GM18499 (cell line): Measurements from ENCODE around the gene ABCA2.

Source experiments
- ATAC-seq: cut with Tn5 transposase; IDR thresholded peaks from one replicate; pipeline ENCODE4 v1.9.1; 2021; ENCODE audit warnings: moderate number of reproducible peaks; ENCODE audit not compliant: insufficient read depth, unreplicated experiment

ABCA2 gene, protein sequence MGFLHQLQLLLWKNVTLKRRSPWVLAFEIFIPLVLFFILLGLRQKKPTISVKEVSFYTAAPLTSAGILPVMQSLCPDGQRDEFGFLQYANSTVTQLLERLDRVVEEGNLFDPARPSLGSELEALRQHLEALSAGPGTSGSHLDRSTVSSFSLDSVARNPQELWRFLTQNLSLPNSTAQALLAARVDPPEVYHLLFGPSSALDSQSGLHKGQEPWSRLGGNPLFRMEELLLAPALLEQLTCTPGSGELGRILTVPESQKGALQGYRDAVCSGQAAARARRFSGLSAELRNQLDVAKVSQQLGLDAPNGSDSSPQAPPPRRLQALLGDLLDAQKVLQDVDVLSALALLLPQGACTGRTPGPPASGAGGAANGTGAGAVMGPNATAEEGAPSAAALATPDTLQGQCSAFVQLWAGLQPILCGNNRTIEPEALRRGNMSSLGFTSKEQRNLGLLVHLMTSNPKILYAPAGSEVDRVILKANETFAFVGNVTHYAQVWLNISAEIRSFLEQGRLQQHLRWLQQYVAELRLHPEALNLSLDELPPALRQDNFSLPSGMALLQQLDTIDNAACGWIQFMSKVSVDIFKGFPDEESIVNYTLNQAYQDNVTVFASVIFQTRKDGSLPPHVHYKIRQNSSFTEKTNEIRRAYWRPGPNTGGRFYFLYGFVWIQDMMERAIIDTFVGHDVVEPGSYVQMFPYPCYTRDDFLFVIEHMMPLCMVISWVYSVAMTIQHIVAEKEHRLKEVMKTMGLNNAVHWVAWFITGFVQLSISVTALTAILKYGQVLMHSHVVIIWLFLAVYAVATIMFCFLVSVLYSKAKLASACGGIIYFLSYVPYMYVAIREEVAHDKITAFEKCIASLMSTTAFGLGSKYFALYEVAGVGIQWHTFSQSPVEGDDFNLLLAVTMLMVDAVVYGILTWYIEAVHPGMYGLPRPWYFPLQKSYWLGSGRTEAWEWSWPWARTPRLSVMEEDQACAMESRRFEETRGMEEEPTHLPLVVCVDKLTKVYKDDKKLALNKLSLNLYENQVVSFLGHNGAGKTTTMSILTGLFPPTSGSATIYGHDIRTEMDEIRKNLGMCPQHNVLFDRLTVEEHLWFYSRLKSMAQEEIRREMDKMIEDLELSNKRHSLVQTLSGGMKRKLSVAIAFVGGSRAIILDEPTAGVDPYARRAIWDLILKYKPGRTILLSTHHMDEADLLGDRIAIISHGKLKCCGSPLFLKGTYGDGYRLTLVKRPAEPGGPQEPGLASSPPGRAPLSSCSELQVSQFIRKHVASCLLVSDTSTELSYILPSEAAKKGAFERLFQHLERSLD (N-terminal part only)

DNA sequence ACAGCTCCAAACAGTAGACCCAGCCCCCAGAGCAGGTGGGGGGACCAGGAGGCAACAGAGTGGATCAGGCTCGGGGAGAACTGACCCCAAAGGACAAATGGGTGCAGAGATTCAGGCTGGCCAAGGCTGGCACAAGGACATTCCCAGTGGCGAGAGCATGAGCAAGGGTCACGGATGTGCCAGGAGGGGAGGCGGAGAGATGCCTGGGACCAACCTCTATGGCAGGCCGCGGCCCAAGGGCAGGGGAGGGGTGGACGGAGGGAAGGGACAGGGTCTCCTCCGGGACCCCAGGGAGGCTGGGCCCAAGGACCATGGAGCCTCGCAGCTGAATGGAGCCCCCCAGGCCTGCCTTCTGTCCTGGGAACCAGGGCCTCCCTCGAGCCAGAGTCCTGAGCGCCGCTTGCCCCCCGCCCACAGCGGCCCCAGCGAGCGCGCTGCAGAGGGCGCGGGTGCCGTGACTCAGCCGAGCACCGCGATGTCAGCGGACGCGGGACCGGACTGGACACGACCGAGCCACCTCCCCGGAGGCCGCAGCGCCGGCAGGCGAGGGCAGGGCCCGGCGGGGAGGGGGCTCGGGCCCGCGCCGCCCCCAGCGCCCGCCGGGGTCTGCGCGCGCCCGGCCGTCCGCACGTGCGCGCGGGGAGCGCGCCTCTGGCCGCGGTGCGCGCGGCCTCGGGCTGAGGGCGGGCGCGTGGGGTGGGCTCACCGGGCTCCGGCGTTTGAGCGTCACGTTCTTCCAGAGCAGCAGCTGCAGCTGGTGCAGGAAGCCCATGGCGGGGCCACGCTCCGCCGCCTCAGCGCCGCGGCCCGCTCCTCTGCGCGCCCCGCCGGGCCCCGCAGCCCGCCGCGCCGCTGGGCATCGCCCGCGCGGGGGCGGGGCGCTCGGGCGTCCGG lies at the start of gene ABCA2:
Gene ABCA2, minus strand, starts transcription at position 869 of the 894 bp plus-strand sequence. Its CDS starts 97 bp downstream, at position 772.
- ATAC-seq, result no peak

DNA sequence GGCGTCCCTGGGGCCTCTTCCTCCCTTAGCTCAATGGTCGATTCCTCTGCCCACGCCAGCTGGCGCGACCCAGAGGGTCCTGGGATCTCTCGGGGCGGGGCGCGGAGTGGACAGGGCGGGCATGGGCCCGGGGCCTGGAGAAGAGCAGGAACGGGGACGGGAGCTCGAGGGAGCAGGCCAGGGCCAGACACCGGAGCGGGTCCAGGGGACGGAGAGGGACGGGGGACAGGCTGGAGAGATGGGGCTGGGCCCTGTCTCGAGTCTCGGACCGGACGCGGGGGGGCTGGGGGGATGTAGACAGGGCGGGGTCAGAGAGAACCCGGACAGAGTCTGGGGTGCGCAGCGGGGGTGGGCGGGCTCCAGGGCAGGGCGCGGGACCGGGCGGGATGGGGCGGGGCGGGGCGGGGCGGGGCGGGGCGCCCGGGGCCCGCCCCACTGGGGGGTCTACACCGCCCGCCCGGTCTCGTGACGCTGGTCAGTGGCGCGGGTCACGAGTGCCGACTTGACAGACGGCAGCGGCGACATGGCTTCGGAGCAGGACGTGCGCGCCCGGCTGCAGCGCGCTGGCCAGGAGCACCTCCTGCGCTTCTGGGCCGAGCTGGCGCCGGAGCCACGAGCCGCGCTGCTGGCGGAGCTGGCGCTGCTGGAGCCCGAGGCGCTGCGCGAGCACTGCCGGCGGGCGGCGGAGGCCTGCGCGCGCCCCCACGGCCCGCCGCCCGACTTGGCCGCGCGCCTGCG lies 49.1 kb upstream of the ABCA2 start, which contains the start of gene UAP1L1:
Gene UAP1L1, plus strand, starts transcription at position 508 of the 738 bp plus-strand sequence. Its CDS starts 16 bp downstream, at position 524.
- no peak for ATAC-seq

DNA sequence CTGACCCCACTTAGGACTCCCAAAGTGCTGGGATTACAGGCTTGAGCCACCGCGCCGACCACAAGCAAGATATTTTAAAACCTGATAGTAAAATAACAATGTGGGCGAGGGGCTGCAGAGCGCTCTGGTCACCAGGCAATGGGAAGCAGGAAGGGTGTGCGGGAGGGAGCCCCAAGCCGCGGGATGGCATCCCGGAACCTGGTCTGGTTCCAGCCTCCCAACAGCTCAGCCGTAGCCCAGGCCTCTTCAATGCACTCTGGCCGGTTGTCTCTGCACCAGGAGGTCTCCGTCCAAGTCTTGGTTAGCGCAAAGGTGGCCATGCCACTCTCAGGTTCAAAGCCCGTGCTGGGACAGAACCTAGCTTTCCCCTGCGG lies 48.6 kb upstream of the ABCA2 start:
- ATAC-seq, result no peak

DNA sequence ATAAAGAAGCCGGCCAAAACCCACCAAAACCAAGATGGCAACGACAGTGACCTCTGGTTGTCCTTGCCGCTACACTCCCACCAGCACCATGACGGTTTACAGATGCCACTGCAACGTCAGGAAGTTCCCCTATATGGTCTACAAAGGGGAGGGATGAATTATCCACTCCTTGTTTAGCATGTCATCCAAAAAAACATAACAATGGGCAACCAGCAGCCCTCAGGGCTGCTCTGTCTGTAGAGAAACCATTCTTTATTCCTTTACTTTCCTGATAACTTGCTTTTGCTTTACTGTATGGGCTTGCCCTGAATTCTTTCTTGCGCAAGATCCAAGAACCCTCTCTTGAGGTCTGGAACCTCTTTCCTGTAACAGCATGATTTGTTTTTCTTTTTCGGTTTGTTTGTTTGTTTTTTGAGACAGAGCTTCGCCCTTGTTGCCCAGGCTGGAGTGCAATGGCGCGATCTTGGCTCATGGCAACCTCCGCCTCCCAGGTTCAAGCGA lies 47.3 kb upstream of the ABCA2 start:
- no peak for ATAC-seq

DNA sequence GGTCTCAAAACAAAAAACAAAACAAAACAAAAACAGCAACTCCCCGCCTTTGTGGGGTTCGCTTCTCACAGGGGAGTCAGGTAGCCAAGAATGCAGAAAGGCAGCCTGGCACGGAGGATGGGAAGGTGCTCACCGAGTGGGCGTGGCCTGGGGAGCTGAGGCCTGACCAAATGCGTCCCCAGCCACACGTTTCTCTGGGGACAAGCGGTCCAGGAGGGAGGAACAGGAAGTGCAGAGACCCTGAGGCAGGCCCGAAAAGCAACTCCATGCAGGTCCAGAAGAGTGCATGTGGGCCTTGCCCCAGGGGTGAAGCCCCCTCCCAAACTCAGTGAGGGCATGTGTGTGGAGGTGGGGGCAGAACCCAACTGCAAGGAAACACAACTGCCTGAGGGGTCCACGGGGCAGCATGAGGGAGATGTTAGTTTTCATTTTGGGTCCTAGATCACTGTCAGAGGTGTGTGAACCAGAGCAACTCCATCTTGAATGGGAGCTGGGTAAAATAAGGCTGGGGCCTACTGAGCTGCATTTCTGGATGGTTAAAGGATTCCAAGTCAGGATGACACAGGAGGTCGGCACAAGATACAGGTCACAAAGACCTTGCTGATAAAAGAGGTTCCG lies 46.7 kb upstream of the ABCA2 start:
- ATAC-seq, result no peak

DNA sequence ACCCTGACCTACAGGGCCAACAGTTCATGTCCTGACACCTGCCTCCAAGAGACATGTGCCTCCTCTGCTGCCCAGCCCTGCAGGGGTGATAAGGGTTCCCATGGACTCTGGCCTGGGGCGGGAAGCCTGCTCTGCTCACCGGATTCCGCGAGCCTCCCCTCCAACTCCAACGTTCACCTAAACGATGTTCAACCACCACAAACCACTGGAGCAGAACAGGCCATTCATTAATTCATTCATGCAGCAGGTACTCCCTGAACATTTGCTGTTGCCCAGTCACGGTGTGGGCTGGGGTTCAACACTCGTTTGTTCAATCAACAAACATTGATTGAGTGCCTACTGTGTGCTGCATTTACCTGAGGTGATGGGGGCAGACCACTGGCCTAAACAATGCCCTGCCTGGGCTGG lies 46.0 kb upstream of the ABCA2 start:
- ATAC-seq, result no peak

DNA sequence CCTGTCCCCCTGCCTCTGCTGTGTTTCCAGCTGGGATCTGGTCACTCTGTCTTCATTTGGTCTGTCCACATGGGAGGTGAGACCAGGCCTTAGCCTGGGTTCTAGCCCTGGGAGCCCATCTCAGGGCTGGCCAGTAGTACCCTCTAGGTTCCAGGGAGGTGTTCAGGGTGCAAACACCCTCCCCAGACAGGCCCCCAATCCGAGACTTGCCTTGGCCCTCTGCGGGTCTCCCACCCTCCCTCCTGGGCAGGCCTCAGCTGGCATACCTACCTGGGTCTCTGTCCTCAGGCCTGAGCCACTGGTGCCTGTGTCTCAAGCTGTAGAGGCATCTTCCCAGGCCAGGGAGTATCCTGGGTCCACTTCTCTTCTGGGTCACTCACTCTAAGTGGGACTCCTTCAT lies 43.2 kb upstream of the ABCA2 start:
- ATAC-seq, result no peak

DNA sequence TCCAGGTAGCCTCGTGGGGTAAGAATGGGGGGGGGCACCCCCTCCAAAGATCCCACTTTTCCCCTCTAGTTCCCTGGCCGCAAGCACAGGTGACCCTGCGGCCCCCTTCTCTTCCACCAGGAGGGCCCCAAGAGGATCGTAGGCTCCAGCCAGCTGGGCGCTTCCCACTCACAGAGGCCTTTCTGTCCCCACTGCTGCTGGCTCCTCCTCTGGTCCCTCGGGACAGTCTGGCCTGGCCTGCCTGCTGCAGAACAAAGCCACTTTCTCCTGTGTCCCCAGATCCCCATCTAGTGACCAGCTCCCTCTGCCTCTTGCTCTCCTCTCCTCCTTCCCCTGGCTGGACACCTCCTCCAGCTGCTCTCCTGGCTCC lies 42.9 kb upstream of the ABCA2 start:
- no peak for ATAC-seq

DNA sequence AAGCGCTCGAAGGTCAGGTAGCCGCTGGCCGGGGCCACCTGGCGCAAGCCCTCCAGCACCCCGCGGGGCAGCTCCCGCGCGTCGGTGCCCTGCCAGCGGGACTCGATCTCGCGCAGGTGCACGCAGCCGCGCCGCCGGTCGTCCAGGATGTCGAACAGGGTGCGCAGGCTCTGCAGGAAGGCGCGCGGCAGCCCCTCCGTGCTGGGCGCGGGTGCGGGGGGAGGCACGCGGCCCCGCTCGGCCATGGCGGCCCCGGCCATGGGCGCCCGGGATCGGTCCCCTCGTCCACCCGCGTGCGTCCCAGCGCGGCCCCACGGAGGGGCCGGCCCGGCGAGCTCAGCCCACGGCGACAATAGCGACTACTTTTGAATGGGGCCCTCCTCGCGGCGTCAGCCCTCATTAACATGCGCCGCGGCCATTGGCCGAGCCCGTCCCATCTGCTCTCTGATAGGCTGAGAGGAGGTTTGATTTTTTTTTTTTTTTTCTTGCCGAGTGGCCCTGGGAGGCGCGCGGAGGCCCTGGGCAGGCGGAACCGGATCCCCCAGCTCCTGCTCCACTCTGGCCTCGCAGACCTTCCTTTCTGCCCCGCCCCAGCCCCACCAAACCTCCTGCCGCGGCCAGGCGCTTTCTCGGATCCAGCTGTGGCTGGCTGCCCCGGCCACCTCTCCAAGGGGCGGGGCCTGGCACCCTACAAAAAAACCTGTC lies 42.3 kb upstream of the ABCA2 start, which contains the start of gene SAPCD2:
Gene SAPCD2, minus strand, starts transcription at position 357 of the 705 bp plus-strand sequence. Its CDS starts 97 bp downstream, at position 260.
- ATAC-seq, result peak; percentile 43

DNA sequence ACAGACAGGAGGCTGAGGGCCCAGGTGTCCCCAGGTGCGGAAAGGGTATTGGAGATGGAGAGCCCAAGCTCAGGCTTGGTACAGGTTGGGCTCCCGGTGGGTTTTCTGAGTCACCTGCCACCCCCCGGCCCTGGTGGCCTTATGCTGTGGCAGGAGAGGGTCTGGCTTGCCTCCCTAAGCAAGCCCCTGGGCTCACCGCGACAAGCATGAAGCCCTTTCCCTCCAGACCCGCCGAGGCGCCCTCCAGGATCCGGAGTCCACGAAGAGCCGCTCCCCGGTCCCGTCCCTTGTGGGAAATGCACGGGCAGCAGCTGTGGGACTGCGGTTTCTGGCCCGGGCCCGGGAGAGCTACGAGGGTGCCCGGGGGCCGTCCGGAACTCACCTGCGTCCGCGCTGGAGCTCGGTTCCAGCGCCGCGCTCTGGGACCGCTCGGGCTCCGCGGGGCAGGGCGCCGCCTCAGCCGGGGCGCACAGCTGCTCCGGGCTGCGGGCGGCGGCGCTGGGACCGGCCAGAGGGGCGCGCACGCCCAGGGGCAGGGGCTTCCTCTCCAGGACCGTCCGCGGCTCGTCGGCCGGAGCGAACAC lies 41.6 kb upstream of the ABCA2 start:
- no peak for ATAC-seq

DNA sequence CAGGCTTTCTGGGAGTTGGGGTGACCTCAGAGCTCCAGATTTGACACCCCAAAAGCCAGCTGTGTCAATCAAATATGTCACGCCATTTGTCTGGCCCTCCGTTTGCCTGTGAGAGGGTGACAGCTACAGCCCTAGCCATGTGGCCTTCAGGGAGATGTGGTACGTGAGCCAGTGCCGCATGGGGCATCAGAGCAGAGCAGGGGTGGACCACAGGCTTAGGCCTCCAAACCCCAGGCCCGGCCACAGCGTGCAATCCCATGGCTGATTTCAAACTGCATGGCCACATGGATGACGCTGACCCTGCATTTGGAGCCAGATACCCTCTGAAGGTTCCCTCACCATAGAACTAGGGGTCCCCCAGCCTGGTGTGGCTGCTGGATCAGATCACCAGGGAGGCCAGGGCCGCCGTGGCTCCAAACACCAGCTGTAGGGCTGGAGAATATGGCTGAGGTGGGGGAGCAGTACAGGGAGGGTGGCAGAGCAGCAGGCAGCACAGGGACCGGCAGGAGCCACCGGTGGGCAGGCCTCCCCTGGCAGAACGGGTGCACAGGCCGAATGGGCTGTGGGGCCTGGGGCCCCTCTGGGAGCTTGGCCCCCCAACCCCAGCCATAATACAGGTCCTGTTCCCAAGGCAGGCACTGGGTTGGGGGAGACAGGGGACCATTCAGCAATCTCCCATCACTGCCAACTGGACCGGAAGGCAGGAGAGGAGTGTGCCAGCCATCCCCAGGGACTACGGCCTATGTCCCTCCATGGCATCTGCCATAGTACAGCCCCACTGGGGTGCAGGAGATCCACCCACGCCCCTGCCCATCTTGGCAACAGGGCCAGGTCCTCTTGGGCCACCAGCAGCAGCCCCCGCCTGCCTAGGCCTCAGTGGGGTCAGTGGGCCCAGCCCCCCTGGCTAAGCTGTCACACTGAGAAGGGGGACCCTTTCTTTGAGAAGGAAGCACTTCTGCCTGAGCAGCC lies 40.8 kb upstream of the ABCA2 start:
- ATAC-seq, result no peak

DNA sequence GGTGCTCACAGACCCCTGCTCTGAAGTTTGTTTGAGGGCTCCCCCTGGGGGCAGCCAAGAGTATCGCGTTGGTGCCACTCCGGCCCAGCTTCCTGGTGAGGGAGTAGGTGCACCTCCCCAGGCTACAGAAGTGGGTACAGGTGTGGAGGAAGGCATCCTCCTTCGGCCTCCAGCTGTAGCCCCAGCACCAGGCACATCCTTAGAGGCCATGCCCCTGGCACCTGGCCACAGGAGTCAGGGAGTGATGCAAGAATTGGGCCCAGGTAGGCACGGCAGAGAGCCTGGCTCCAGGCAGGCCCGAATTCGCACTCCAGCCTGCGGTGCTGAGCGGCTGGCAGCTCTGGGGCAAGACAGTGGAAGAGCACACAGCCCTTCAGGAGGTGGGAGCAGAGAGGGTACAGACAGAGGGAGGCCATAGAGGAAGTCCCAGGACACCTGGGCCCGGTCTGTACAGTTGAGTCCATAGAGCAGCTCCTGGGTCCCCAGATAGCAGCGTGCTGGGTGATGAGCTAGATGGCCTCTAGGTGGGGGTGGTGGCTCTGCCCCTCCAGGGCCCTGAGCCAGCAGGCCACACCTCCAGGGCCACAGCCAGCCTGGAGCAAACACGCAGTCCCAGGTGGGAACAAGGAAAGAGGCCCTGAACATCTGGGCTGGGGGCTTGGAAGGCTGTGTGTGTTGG lies 40.0 kb upstream of the ABCA2 start:
- no peak for ATAC-seq

DNA sequence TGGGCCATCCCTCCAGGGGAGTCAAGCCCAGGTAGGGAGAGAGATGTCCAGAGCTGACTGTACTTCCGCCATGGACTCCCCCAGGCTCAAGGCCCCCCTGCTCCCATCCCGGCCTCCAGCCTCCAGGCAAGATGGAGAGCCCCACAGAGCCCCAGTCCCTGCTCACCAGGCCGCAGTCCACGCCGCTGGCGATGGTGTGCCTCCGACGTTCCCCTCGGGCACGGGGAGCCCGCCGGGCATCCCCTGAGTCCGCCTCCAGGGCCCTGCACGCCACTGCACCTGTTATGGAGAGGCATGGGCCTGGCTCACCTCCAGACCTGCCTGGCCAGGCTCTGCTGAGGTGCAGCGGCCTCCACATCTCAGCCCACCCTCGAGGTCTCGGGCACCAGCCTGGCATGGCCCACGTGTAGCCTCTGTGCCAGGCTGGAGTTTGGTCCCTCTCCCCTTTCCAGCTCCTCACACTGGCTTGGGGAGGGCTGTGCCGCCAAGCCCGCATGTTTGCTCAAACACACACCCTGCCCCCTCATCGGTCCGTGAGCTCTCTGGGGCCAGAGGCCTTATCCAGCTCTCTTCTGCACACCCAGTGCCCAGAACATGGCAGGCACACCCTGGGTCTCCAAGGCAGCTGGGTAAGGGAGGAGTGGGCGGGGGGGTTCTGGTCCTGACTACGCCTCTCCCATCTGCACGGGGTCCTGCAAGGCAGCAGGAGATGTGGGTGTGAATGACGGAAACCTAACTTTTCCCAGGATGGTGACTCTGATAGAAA lies 38.2 kb upstream of the ABCA2 start:
- no peak for ATAC-seq

DNA sequence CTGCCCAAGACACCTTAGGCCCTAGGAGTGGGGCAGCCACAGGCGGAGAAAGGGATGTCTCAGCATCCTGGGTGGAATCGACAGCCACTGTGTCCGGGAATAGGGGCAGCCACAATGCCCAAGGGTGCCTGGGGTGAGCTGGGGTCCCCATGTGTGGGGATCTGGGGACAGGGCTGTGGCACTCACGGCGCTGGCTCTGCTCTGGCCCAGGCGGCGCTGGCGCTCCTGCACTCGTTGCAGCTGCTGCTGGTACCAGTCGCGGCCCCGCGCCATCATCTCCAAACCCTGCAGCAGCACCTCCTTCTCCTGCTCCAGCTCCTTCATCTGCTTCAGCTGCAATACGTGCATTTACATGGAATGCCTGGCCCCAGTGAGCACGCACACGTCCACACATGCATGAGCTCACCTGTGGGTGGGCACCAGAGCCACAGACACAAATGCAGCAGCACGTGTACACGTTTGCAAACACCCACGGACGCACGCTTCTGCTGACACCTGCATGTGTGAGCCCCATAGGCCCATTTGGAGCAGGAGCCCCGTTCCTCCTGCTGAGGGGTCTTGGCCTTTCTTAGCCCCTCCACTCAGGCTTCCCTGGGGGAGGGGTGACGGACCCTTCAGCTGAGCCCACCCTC lies 37.4 kb upstream of the ABCA2 start:
- ATAC-seq, result no peak

DNA sequence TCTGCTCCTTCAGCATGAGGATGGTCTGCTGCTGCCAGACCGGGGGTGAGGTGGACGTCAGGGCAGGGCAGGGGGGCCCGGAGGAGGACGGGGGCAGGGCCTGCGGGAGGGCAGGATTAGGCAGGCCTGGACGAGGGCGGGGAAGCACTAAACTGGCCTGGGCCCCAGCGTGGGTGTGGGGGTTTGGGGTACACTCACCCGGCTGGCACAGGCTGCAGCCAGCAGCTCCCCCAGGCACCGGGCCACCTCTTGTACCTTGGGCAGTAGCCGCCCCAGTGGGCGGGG lies 36.8 kb upstream of the ABCA2 start:
- ATAC-seq, result no peak
